ENCODE measurements around the gene CBX2. TPM values are rescaled to one million over a fixed set of nuclear protein-coding genes. Genes with fewer than 3 reads are reported as not detected.

Gene CBX2
- polyA plus RNA-seq, 1 of the 3 experiments (the other 2 are of a cell fraction): 22.4 TPM

DNA sequence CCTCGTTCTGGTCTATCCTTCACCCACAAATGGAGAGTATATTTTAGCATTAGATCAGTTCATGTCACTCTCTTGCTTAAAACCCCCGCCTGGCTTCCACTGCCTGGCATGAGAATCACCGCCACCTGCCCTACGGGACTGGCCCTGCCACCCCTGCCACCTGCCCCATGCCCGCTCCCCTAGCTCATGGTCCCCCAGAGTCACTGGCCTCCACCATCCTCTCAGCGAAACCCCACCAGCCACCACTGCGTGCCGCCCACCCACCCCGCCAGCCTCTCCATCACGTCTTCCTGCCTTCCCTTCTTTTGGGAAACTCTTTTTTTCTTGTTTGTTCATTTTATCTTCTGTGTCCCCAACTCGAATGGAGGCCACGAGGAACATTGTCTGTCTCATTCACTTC, 48.2 kb upstream of the CBX2 start:
- no peak overlapping the region for H3K9ac ChIP-seq
- H3K79me2 ChIP-seq (ENCODE audit: insufficient read depth): no peaks in the 10 kb centered on the region
- no peak overlapping the region for H3K4me3 ChIP-seq (ENCODE audit: low read depth in 2 of 2, low read length in 1 of 2)
- H3K36me3 ChIP-seq (replicated peaks in 1 of 2; ENCODE audit: control insufficient read depth in 1 of 2, insufficient read depth in 2 of 2, low read length in 1 of 2): no peaks in the 10 kb centered on the region
- no peaks in the 10 kb centered on the region for H4K20me1 ChIP-seq (ENCODE audit: insufficient read depth)
- no peak overlapping the region for H3K4me2 ChIP-seq
- no peak for DNase-seq
- 76% methylated on average over 12 of the region's 12 CpGs for WGBS (ENCODE audit: low lambda C conversion rate)
- no peak for TF ChIP-seq NRF1 (IDR thresholded peaks at IDR 0.05; ENCODE audit: low read depth, low read length)
- TF ChIP-seq RCOR1 (IDR thresholded peaks at IDR 0.05; ENCODE audit: low read length): no peak
- no peak for TF ChIP-seq FOSL2 (IDR thresholded peaks at IDR 0.05; ENCODE audit: borderline replicate concordance, low read depth)
- TF ChIP-seq EP300 (IDR thresholded peaks at IDR 0.05; ENCODE audit: borderline replicate concordance in 1 of 2, low read depth in 1 of 2, low read length in 1 of 2): no peak
- no peak for TF ChIP-seq RFX5 (IDR thresholded peaks at IDR 0.05; ENCODE audit: low read length)
- TF ChIP-seq RAD21 (IDR thresholded peaks at IDR 0.05; ENCODE audit: low read length): no peak
- no peak for TF ChIP-seq POLR2AphosphoS5 (IDR thresholded peaks at IDR 0.05; ENCODE audit: low read depth, low read length)
- TF ChIP-seq ELF1 (IDR thresholded peaks at IDR 0.05): no peak
- TF ChIP-seq TCF12 (IDR thresholded peaks at IDR 0.05): no peak
- TF ChIP-seq JUND (IDR thresholded peaks at IDR 0.05): no peak
- TF ChIP-seq RXRA (IDR thresholded peaks at IDR 0.05; ENCODE audit: borderline replicate concordance, low read depth): no peak
- no peak for TF ChIP-seq MEF2A (IDR thresholded peaks at IDR 0.05; ENCODE audit: borderline replicate concordance, low read depth)
- TF ChIP-seq SMC3 (IDR thresholded peaks at IDR 0.05; ENCODE audit: low read depth, low read length): no peak
- TF ChIP-seq, protein P1, sequence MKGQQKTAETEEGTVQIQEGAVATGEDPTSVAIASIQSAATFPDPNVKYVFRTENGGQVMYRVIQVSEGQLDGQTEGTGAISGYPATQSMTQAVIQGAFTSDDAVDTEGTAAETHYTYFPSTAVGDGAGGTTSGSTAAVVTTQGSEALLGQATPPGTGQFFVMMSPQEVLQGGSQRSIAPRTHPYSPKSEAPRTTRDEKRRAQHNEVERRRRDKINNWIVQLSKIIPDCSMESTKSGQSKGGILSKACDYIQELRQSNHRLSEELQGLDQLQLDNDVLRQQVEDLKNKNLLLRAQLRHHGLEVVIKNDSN (IDR thresholded peaks at IDR 0.05; ENCODE audit: borderline replicate concordance, low read depth): no peak
- no peak for TF ChIP-seq NFIC (IDR thresholded peaks at IDR 0.05; ENCODE audit: borderline replicate concordance)
- TF ChIP-seq, protein P2, sequence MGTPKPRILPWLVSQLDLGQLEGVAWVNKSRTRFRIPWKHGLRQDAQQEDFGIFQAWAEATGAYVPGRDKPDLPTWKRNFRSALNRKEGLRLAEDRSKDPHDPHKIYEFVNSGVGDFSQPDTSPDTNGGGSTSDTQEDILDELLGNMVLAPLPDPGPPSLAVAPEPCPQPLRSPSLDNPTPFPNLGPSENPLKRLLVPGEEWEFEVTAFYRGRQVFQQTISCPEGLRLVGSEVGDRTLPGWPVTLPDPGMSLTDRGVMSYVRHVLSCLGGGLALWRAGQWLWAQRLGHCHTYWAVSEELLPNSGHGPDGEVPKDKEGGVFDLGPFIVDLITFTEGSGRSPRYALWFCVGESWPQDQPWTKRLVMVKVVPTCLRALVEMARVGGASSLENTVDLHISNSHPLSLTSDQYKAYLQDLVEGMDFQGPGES (IDR thresholded peaks at IDR 0.05; ENCODE audit: low read depth, low read length): no peak
- TF ChIP-seq CHD2 (IDR thresholded peaks at IDR 0.05; ENCODE audit: low read length, partially characterized antibody): no peak
- TF ChIP-seq, protein P3, sequence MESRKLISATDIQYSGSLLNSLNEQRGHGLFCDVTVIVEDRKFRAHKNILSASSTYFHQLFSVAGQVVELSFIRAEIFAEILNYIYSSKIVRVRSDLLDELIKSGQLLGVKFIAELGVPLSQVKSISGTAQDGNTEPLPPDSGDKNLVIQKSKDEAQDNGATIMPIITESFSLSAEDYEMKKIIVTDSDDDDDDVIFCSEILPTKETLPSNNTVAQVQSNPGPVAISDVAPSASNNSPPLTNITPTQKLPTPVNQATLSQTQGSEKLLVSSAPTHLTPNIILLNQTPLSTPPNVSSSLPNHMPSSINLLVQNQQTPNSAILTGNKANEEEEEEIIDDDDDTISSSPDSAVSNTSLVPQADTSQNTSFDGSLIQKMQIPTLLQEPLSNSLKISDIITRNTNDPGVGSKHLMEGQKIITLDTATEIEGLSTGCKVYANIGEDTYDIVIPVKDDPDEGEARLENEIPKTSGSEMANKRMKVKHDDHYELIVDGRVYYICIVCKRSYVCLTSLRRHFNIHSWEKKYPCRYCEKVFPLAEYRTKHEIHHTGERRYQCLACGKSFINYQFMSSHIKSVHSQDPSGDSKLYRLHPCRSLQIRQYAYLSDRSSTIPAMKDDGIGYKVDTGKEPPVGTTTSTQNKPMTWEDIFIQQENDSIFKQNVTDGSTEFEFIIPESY (IDR thresholded peaks at IDR 0.05; ENCODE audit: borderline replicate concordance, low read depth): no peak
- TF ChIP-seq, protein P4, sequence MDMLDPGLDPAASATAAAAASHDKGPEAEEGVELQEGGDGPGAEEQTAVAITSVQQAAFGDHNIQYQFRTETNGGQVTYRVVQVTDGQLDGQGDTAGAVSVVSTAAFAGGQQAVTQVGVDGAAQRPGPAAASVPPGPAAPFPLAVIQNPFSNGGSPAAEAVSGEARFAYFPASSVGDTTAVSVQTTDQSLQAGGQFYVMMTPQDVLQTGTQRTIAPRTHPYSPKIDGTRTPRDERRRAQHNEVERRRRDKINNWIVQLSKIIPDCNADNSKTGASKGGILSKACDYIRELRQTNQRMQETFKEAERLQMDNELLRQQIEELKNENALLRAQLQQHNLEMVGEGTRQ (IDR thresholded peaks at IDR 0.05; ENCODE audit: borderline replicate concordance, low read depth, low read length): no peak
- TF ChIP-seq, protein P5, sequence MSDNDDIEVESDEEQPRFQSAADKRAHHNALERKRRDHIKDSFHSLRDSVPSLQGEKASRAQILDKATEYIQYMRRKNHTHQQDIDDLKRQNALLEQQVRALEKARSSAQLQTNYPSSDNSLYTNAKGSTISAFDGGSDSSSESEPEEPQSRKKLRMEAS (IDR thresholded peaks at IDR 0.05; ENCODE audit: low read depth): no peak
- POLR2A ChIA-PET: no interaction called here
- H3K4me1 ChIP-seq (ENCODE audit: control insufficient read depth in 1 of 2, insufficient read depth in 2 of 2, low read depth in 1 of 2, low read length in 1 of 2): peaks cover 0 to 8% of the 10 kb centered on the region in 2 experiments; a peak in 1 of 4 replicates
- CTCF ChIA-PET: interaction anchor here (1.6 to 3.9 kb wide), 3 partner anchors 10 to 14 kb away, joined by 3 to 26 read pairs (median 5); no protein-coding TSS in a partner anchor
- H3K27ac ChIP-seq (ENCODE audit: low read depth in 2 of 2, low read length in 1 of 2): no peak overlapping the region
- no peaks in the 10 kb centered on the region for H3K27me3 ChIP-seq (ENCODE audit: insufficient read depth)
- no peaks in the 10 kb centered on the region for H3K9me2 ChIP-seq
- no peaks in the 10 kb centered on the region for H3F3A ChIP-seq (replicated peaks; ENCODE audit: insufficient read depth)
- H3K9me3 ChIP-seq: no peaks in the 10 kb centered on the region
- H2AFZ ChIP-seq (ENCODE audit: low read depth): no peak overlapping the region

All from SK-N-SH (cell line).